Right renal cortex interstitium (tissue), 3 donors: ENCODE measurements around the gene ZSCAN2. TPM values are rescaled to one million over a fixed set of nuclear protein-coding genes. Genes with fewer than 3 reads are reported as not detected.

Experiments
- DNase-seq, 3 donors: peaks; one replicate each; pipeline ENCODE4 v3.0.0-alpha.2; 2013; ENCODE audit warnings: low read depth in 3 of 3, low spot score in 2 of 3
- polyA plus RNA-seq, 3 donors: library from polyadenylated mRNA; unstranded; fragments of 120-200 nt; gene quantifications; one replicate each; pipeline ENCODE4 v1.2.1, GENCODE V29; 2013; ENCODE audit not compliant: insufficient read length in 3 of 3

ZSCAN2 gene
- polyA plus RNA-seq, 3 donors, result 29.2 to 30.6 (median 30.1) TPM

DNA sequence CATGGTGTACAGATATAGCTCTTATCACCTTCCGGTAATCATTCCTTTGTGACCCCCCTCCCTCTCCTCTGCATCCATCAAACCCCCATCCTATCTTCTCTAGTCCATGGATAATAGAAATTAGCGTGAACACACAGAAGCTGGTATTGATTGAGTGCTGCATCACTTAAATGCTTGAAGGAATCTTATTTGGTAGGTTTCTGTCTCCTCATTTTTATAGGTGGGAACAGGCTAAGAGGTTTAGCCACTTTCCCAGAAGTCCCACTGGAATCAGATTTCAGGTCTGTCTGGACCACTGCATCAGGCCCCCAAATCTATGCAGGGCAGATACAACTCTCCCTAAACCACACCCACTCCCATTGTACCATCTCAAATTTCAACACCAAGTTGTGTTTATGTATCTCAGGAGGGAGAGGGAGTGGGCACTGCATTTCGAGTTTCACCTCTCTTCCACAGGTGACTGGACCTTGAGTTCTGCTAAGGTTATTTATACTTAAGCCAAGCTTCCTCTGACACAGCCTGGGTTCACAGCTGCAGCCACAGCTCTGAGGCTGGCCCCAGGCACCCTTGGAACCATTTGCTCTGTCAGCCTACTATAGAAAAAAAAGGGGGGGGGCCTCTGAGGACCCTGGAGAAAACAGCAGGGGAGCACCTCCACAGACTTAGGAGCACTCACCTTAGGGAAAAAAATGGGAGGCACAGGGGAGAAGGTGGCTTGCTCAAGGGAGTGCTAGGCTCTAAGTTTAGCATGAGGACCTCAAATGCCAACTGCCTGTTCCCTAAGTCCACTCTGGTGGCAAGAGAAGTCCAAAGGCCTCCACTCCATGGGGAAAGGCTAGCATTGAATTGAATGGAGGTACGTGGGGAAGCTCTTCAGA lies 59.3 kb downstream of the ZSCAN2 start:
- no peak for DNase-seq

DNA sequence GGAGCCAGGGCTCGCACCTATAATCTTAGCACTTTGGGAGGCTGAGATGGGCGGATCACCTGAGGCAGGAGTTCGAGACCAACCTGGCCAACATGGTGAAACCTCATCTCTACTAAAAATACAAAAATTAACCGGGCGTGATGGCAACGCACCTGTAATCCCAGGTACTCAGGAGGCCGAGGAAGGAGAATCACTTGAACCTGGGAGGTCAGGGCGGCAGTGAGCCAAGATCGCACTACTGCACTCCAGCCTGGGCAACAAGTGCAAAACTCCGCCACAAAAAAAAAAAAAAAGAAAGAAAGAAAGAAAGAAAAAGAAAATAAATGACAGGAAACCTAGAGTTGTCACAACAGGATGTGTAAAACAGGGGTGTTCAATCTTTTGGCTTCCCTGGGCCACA lies 60.2 kb downstream of the ZSCAN2 start:
- no peak for DNase-seq

DNA sequence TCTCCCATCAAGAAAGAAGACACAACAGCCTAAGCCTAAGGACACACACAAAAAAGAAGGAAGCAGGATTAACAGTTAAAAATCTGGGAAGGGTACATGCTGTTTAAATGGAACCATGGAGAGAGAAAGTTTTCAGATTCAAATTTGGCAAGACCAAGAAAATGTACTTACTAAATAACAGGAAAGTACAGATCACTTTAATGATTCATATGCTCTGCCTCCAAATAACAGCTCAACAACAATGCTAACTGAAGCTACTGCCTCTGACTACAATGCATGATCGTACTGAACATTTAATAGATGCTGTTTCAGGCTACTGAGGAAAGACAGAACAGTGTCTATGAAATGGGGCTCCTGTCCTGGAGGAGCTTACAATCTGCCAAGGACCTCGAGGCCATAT lies 65.6 kb downstream of the ZSCAN2 start:
- DNase-seq, result no peak

DNA sequence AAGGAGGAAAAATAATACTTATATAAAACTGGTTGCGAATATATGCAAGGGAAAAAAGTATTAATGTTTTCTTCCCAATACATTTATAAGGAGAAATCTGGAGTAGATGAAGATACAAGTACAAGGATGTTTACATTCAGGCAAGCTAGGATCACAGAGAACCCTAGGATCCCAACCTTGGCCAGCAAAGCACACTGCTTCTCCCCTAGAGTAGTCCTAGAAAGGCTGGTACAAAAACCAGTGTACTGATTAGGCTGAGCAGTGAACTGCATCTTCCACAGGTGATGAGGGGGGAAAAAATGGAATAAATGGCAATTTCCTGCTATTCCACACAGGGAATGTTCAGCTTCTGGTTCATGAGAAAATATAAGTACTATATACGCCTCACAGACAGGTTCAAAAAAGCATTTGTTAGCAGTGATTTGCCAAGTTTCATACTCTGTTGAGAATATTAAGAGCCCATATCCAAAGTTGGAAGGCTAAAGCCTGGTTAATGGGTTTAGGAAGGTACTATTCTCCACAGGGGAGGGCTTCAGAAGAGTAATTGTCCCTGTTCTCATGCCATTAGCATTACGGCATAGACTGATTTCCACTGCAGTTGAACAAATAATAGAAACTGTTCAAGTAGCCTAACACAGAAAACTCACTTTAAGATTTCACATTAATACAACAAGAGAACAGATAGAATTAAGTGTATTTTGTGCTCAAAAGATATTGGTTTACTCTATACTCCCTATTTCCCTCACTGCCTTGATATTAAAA lies 67.6 kb downstream of the ZSCAN2 start:
- DNase-seq, result no peak

DNA sequence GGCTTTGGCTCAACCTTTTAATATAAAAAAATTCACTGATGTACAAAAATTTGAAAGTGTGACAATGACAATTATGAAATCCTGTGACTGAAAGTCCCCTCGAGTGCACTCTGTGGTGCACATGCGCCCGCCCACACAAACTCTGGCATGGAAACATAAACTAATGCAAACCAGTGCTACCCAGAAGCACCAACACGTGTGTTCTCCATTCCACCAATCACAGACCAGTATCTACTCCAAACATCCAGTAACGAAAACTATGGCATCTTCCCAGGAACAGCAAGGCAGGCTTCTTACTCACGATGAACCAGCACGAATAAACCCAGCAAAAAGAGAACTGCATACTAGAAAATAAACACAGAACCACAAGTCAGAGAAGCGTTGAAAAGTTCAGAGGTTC lies 68.9 kb downstream of the ZSCAN2 start:
- DNase-seq, result no peak

DNA sequence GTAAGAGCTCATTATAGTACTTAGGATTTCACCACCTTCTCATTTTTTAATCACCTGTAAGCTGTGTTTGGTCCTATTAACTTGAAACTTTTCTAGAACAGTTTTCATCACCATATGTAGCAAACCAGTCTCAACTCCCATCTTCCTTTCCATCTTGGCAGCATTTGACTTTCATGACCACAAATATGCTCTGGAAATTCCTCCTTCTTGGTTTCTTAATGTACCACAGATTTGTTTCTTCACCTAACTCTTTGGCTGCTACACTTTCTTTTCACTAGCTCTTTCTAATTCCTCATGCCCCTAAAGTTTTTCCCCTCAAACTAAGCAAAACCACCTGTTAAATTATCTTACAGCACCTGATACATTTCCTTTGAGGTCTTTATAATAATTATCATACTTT lies 70.4 kb downstream of the ZSCAN2 start:
- DNase-seq, result no peak

Other genes with a start within 250 kb of the ZSCAN2 start
- 10 to 100 TPM; 35.4 to 40.1 (median 37.4) TPM for gene WDR73, start 53.3 kb downstream of the ZSCAN2 start, polyA plus RNA-seq
- 1 to 10 TPM; 4.0 to 5.8 (median 4.3) TPM for gene NMB, start 57.2 kb downstream of the ZSCAN2 start, polyA plus RNA-seq
- 100 to 1,000 TPM; 292 to 327 (median 312) TPM for gene SEC11A, start 115.1 kb downstream of the ZSCAN2 start, polyA plus RNA-seq
- gene ZNF592, start 147.6 kb downstream of the ZSCAN2 start, polyA plus RNA-seq, result 10 to 100 TPM; 26.8 to 28.4 (median 27.8) TPM
- 10 to 100 TPM; 12.5 to 15.9 (median 13.5) TPM for gene ALPK3, start 216.3 kb downstream of the ZSCAN2 start, polyA plus RNA-seq